GM18508 (cell line): ENCODE measurements around the gene PTEN.

Experiments used
- ATAC-seq: cut with Tn5 transposase; IDR thresholded peaks from one replicate; pipeline ENCODE4 v1.9.1; 2021; ENCODE audit warnings: moderate number of reproducible peaks; ENCODE audit not compliant: insufficient read depth, unreplicated experiment

Gene PTEN

DNA sequence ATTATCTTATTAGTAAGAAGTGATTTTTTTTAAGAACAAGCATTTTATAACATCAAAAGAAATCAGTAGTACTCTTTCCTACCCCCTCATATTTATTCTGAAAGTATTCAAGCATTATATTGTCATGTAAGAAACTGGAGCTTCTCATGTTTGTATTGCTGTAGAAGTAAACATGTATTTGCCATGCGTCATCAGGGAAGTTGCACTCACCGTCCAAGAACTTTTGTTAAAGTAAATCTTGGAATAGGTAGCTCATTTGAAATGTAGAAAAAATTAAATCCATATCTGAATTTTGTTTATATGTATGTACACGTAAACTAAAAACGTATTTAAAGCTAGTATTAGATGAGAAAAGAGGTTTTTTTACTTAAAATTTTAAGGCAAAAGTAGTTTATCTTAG lies 96.8 kb downstream of the PTEN start:
- ATAC-seq = no peak

DNA sequence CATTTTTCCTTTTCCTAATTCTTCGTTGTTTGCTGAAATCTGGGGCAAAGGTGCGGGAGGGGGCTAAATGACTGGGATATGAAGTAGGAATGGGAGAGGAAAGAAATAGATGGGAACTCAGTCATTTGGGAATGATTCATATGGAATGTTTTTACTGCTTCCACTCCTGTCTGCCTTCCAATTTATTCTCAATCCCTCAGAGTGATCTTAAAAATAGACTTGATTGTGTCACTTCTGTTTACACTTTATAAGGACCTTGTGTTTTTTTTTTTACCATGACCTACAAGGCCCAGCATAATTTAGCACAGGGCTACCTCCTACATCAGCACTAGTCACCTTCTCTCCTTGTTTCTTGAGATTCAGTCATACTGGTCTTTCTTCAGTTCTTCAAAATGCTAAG lies 97.9 kb downstream of the PTEN start:
- no peak for ATAC-seq

DNA sequence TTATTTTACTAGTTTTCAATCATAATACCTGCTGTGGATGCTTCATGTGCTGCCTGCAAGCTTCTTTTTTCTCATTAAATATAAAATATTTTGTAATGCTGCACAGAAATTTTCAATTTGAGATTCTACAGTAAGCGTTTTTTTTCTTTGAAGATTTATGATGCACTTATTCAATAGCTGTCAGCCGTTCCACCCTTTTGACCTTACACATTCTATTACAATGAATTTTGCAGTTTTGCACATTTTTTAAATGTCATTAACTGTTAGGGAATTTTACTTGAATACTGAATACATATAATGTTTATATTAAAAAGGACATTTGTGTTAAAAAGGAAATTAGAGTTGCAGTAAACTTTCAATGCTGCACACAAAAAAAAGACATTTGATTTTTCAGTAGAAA lies 103.0 kb downstream of the PTEN start:
- no peak for ATAC-seq

- no peak for ATAC-seq
Measured at GRCh38 chr10:87973635-87974034, 110.2 kb downstream of the PTEN start.

DNA sequence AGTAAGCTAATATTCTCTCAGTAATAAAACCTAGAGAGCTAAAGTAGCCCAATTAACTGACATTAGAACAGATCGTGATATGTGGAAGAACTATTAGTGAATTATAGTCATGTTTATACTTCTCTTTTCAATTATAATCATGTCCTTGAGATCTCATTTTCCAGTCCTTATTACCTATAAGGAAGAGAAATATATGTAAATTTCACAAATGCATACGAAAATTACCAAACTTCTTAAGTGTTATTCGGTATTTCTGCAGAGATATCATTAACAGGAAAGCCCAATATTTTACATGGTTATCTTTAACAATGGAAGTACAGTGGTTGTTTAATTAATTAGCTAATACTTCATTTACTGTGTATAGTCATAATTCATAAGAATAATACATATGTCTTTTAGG lies 110.7 kb downstream of the PTEN start:
- ATAC-seq = no peak

DNA sequence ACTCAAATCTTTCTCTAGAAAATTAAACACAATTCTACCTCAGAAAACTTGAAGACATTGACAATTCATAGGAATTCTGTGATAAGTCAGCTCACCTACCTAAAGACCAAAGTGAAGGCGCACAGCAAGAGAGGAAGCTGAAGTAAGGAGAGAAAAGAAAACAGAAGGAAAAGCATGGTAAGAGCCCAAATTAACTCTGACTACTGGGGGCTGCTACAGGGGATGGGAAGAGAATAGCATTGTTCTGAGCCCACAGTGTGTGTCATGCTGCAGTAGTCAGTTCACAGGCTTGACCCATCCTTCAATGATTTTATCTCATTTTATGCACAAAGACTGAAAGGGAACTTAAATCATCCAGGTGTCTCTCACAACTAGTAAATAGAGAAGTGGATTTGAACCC lies 111.3 kb downstream of the PTEN start:
- ATAC-seq = no peak

DNA sequence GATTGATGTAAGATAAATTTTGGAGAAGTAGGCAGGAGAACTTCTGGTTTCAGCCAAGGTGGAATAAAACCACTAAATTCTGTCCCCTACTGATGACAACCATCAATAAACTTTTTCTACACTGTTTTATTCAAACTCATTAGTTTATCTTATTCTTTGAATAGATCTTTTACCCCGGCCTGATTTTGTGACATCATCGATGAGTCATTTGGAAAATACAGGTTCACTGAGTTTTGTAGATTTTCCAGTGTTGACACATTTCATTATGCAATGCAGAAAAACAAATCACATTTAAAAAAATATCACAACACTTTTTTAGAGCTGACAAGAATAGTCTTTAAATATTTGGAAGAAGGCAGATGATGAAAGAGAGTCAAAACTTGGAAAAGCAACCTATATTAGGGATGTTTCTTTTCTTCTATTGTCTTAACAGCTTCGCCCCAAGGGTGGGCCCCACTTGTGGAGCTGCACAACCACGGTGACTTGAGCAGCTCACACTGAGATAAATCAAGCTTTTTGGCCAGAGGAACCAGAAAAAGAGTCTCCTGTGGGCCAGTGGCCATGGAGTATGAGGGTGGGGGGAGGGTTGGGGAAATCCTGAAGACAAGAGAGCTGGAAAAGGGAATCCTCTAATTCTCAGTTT lies 112.8 kb downstream of the PTEN start:
- no peak for ATAC-seq

DNA sequence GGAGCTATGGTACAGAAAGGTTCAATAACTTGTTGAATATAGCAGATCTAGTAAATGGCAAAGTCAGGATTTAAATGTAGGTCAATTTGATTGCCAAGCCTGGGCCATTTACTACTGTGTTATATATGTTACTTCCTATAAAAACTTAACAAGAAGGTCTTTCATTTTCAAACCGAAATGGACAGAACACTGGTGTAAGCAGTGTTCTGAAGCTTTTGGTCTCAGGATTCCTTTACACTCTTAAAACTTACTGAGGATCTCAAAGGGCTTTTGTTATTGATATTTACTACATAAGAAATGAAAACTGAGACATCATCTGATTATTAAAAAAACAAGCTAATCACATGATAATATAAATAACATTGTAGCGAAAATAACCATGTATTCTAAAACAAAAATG lies 114.7 kb downstream of the PTEN start:
- ATAC-seq = no peak

DNA sequence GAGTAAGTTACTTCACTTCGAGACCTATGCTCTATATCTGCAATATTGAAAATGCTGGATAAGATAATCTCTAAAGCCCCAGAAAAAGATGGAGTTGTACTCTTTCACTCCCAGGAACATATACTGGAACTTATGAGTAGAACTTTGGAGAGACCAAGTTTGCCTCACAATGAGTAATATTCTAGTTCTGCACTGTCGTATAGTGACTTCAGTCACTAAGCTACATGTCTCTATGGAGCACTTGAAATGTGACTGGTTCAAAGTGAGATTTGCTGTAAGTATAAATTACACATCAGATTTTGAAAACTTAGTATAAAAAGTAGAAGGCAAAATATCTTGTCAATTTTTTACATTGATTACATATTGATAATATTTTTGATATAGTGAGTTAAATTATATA lies 116.4 kb downstream of the PTEN start:
- ATAC-seq = no peak

GRCh38 chr10:87983716-87984115 lies 120.3 kb downstream of the PTEN start:
- no peak for ATAC-seq

DNA sequence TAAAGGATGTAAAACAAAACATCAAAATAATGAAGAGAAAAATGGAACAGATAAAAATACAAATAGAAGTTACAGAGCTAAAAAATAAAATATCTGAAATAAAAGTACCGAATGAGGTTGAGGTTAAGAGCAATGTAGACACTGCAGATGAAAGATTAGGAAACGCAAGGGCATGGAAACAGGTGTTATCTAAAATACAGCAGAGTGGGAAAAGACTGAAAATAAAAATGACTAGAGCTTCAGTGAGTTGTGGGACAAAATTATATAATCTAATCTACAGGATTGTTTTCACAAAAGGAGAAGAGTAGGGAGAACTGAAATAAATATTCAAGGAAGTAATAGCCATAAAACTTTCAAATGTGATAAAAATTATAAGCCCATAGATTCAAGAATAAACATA lies 123.8 kb downstream of the PTEN start:
- no peak for ATAC-seq

- no peak for ATAC-seq
Measured at GRCh38 chr10:87991946-87992345, 128.5 kb downstream of the PTEN start.

DNA sequence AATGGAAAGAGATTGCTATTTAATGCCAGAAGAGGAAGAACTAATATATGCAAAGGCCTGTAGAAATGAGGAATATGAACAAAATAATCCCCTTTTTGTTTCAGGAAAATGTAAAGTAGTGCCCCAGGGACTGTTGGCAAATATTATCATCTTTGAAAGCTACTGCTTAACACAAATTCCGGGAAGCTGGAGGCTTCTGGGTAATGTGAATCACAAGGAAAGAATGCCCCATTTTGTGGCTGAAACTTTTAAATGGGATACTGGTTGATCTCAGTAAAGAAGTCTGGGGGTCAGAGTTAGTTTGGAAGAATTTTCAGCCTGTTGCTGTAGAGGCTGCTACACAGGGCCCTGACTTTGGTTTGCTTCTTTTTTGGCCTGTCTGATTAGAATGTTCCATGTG lies 141.0 kb downstream of the PTEN start:
- ATAC-seq = no peak

- no peak for ATAC-seq
Measured at GRCh38 chr10:88006261-88006660, 142.8 kb downstream of the PTEN start.

DNA sequence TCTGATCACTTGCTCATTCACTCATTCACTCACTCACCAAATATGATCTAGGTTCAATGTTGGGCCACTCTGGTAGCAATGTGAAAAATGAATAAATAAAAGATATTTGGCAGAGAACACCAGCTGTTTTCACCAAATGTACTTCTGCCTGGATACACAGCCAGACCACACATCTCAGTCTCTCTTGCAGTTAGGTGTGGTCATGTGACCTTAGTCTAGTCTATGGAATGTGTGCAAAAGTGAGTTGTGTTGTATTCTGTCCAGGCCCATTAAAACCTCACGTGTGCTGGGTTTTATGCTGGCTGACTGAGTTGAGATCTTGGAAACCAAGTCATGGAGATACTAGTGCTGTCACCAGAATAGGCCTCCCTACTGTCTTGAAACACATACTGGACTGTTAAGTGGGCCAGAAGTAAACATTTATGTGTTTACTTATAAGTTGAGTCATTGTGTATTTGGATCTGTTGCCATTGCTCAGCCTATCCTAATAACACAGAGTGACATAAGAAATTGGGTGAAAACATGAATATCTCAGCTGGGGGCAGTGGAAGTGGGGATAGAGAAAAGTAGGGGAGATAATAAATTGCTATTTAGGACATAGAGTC lies 145.5 kb downstream of the PTEN start:
- no peak for ATAC-seq

DNA sequence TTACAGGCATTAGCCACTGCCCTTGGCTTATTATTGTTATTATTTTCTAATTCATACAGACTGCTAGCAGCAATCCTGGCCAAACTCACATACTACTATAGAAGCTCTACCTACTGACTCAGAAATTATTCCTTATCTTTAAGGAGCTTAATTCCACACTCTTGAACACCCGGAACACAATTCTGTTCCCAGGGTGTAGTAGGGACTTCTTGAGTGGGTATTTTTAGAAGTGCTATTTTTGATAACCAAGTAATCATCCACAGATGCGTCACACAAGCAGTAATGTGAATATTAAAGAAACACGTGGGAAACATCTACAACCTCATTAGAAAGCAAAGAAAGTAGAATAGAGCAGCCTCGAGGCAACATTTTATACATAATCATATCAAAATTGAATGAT lies 149.2 kb downstream of the PTEN start:
- ATAC-seq = no peak

- ATAC-seq = no peak
Measured at GRCh38 chr10:88017781-88018180, 154.4 kb downstream of the PTEN start.

- no peak for ATAC-seq
Measured at GRCh38 chr10:88019753-88020152, 156.3 kb downstream of the PTEN start.
